SK-N-SH treated with all-trans-retinoic acid at 6 μM for 48 hours (cell line): Measurements from ENCODE around the gene PPP1R1A.

Source experiments
- ATAC-seq: fragments of 200-7000 bp; cut with Tn5 transposase; 3 replicates; pipeline ENCODE4 v1.9.1; 2020; ENCODE audit warnings: mild to moderate bottlenecking, moderate library complexity
- ARNTL ChIP-seq: fragments of 450-650 bp; formaldehyde crosslinking; IDR thresholded peaks from 2 replicates; pipeline ENCODE4 v1.5.0; 2020; ENCODE audit warnings: low read depth, mild to moderate bottlenecking, moderate library complexity, borderline replicate concordance
- BACH2 ChIP-seq: fragments of 250-450 bp; sonication (Bioruptor Pico); IDR thresholded peaks from 2 replicates; pipeline ENCODE4 v1.9.0; 2021; ENCODE audit warnings: mild to moderate bottlenecking, borderline replicate concordance
- CREB5 ChIP-seq: fragments of 250-450 bp; sonication (Bioruptor Pico); IDR thresholded peaks from 2 replicates; pipeline ENCODE4 v1.5.1; 2020; ENCODE audit warnings: low read depth, mild to moderate bottlenecking, moderate library complexity
- CSDC2 ChIP-seq: fragments of 250-450 bp; sonication (Bioruptor Pico); IDR thresholded peaks from 2 replicates; pipeline ENCODE4 v1.5.0; 2020; ENCODE audit warnings: mild to moderate bottlenecking, moderate library complexity
- CSRNP3 ChIP-seq: fragments of 250-450 bp; sonication (Bioruptor Pico); IDR thresholded peaks from 2 replicates; pipeline ENCODE4 v1.5.1; 2021; ENCODE audit warnings: mild to moderate bottlenecking, moderate library complexity
- ESRRG ChIP-seq: fragments of 250-450 bp; sonication (Bioruptor Pico); IDR thresholded peaks from 2 replicates; pipeline ENCODE4 v1.6.1; 2021; ENCODE audit warnings: mild to moderate bottlenecking
- GLIS3 ChIP-seq: fragments of 250-450 bp; sonication (Bioruptor Pico); IDR thresholded peaks from 2 replicates; pipeline ENCODE4 v1.5.0; 2020; ENCODE audit warnings: mild to moderate bottlenecking, moderate library complexity
- ISL1 ChIP-seq: fragments of 250-450 bp; sonication (Bioruptor Pico); IDR thresholded peaks from 2 replicates; pipeline ENCODE4 v2.1.2; 2022; ENCODE audit warnings: mild to moderate bottlenecking, moderate library complexity
- OSR1 ChIP-seq: fragments of 250-450 bp; sonication (Bioruptor Pico); IDR thresholded peaks from 2 replicates; pipeline ENCODE4 v1.8.0; 2022; ENCODE audit warnings: moderate library complexity, mild to moderate bottlenecking, inconsistent platforms
- PATZ1 ChIP-seq: fragments of 250-450 bp; sonication (Bioruptor Pico); IDR thresholded peaks from 2 replicates; pipeline ENCODE4 v1.8.0; 2020; ENCODE audit warnings: mild to moderate bottlenecking, moderate library complexity, borderline replicate concordance
- POU6F1 ChIP-seq: fragments of 250-450 bp; sonication (Bioruptor Pico); IDR thresholded peaks from 2 replicates; pipeline ENCODE4 v1.8.0; 2021; ENCODE audit warnings: low read depth, mild to moderate bottlenecking, moderate library complexity, borderline replicate concordance
- RARB ChIP-seq: fragments of 250-450 bp; sonication (Bioruptor Pico); IDR thresholded peaks from 2 replicates; pipeline ENCODE4 v1.8.0; 2021; ENCODE audit warnings: mild to moderate bottlenecking, moderate library complexity
- SNAI2 ChIP-seq: fragments of 250-450 bp; sonication (Bioruptor Pico); IDR thresholded peaks from 2 replicates; pipeline ENCODE4 v1.5.0; 2020; ENCODE audit warnings: mild to moderate bottlenecking, moderate library complexity
- TCF4 ChIP-seq: fragments of 250-450 bp; sonication (Bioruptor Pico); IDR thresholded peaks from 2 replicates; pipeline ENCODE4 v1.8.0; 2021; ENCODE audit warnings: mild to moderate bottlenecking, moderate library complexity, borderline replicate concordance
- TOX ChIP-seq: fragments of 250-450 bp; sonication (Bioruptor Pico); IDR thresholded peaks from 2 replicates; pipeline ENCODE4 v1.8.0; 2021; ENCODE audit warnings: mild to moderate bottlenecking, moderate library complexity, borderline replicate concordance
- TSHZ2 ChIP-seq: fragments of 250-450 bp; sonication (Bioruptor Pico); IDR thresholded peaks from 2 replicates; pipeline ENCODE4 v1.5.0; 2020; ENCODE audit warnings: mild to moderate bottlenecking, moderate library complexity
- ZFP30 ChIP-seq: fragments of 450-650 bp; formaldehyde crosslinking; IDR thresholded peaks from 2 replicates; pipeline ENCODE4 v1.5.0; 2022; ENCODE audit warnings: mild to moderate bottlenecking, moderate library complexity
- ZNF565 ChIP-seq: fragments of 450-650 bp; formaldehyde crosslinking; conservative IDR thresholded peaks from 2 replicates; pipeline ENCODE4 v1.5.0; 2020; ENCODE audit warnings: low read depth, mild to moderate bottlenecking, moderate library complexity
- ZNF70 ChIP-seq: fragments of 450-650 bp; formaldehyde crosslinking; IDR thresholded peaks from 2 replicates; pipeline ENCODE4 v1.5.0; 2020; ENCODE audit warnings: mild to moderate bottlenecking, moderate library complexity
- ZNF8 ChIP-seq: fragments of 450-650 bp; formaldehyde crosslinking; IDR thresholded peaks from 2 replicates; pipeline ENCODE4 v1.5.0; 2020; ENCODE audit warnings: mild to moderate bottlenecking, moderate library complexity

The PPP1R1A gene

GRCh38 chr12:54571193-54572188 is 17.0 kb downstream of the PPP1R1A start:
- TF ChIP-seq ESRRG (CRISPR knock-in tag) (no peak), ZFP30 (CRISPR knock-in tag) (no peak), TCF4 (CRISPR knock-in tag) (no peak), RARB (CRISPR knock-in tag) (no peak), ZNF70 (no peak), BACH2 (CRISPR knock-in tag) (no peak), ZNF565 (CRISPR knock-in tag) (no peak), POU6F1 (CRISPR knock-in tag) (no peak), TOX (no peak), ISL1 (CRISPR knock-in tag) (no peak), ZNF8 (CRISPR knock-in tag) (no peak)
- ATAC-seq: no peak

GRCh38 chr12:54569995-54570528 is 18.4 kb downstream of the PPP1R1A start:
- TF ChIP-seq ZNF565 (CRISPR knock-in tag) (no peak), ZNF70 (no peak), GLIS3 (CRISPR knock-in tag) (no peak), PATZ1 (CRISPR knock-in tag) (no peak), CSRNP3 (CRISPR knock-in tag) (no peak), ZFP30 (CRISPR knock-in tag) (no peak), TCF4 (CRISPR knock-in tag) (no peak), SNAI2 (no peak), ARNTL (CRISPR knock-in tag) (no peak), TSHZ2 (CRISPR knock-in tag) (no peak), ZNF8 (CRISPR knock-in tag) (no peak), OSR1 (CRISPR knock-in tag) (no peak), ESRRG (CRISPR knock-in tag) (no peak), POU6F1 (CRISPR knock-in tag) (no peak), CSDC2 (CRISPR knock-in tag) (no peak), RARB (CRISPR knock-in tag) (no peak), ISL1 (CRISPR knock-in tag) (no peak), CREB5 (no peak)
- no peak for ATAC-seq
